ENCODE measurements around the gene PKN1.

PKN1 gene

GRCh38 chr19:14479309-14479974 lies 46.3 kb downstream of the PKN1 start:
- DNase-seq (ENCODE audit: insufficient read length, low spot score) (no peak), FAIRE-seq (no peak)
- no peak for TF ChIP-seq TAF1 (IDR thresholded peaks at IDR 0.05; ENCODE audit: low read depth, low read length)
- no peak for TF ChIP-seq POLR2A (IDR thresholded peaks at IDR 0.05; ENCODE audit: low read depth, low read length)
- TF ChIP-seq POU2F2 (IDR thresholded peaks at IDR 0.05; ENCODE audit: low read depth, low read length) = no peak
- no peak for TF ChIP-seq PAX5 (IDR thresholded peaks at IDR 0.05; ENCODE audit: insufficient read depth, low read length, severe bottlenecking)
- no peak for TF ChIP-seq POLR2AphosphoS5 (IDR thresholded peaks at IDR 0.05; ENCODE audit: low read depth, low read length)
- TF ChIP-seq SPI1 (IDR thresholded peaks at IDR 0.05; ENCODE audit: low read depth, low read length) = no peak

GRCh38 chr19:14479975-14480699 lies 47.0 kb downstream of the PKN1 start:
- peak; percentile 83 for FAIRE-seq
- no peak for TF ChIP-seq POLR2AphosphoS5 (IDR thresholded peaks at IDR 0.05; ENCODE audit: low read depth, low read length)
- no peak for TF ChIP-seq POU2F2 (IDR thresholded peaks at IDR 0.05; ENCODE audit: low read depth, low read length)
- TF ChIP-seq PAX5 (IDR thresholded peaks at IDR 0.05; ENCODE audit: insufficient read depth, low read length, severe bottlenecking) = no peak
- TF ChIP-seq POLR2A (IDR thresholded peaks at IDR 0.05; ENCODE audit: low read depth, low read length) = no peak
- no peak for TF ChIP-seq SPI1 (IDR thresholded peaks at IDR 0.05; ENCODE audit: low read depth, low read length)
- no peak for TF ChIP-seq TAF1 (IDR thresholded peaks at IDR 0.05; ENCODE audit: low read depth, low read length)
- peak; percentile 91 for DNase-seq (ENCODE audit: insufficient read length, low spot score)

- TF ChIP-seq SPI1 (IDR thresholded peaks at IDR 0.05; ENCODE audit: low read depth, low read length) (no peak), TAF1 (IDR thresholded peaks at IDR 0.05; ENCODE audit: low read depth, low read length) (no peak), PAX5 (IDR thresholded peaks at IDR 0.05; ENCODE audit: insufficient read depth, low read length, severe bottlenecking) (no peak), POU2F2 (IDR thresholded peaks at IDR 0.05; ENCODE audit: low read depth, low read length) (no peak), POLR2A (IDR thresholded peaks at IDR 0.05; ENCODE audit: low read depth, low read length) (no peak), POLR2AphosphoS5 (IDR thresholded peaks at IDR 0.05; ENCODE audit: low read depth, low read length) (no peak)
- FAIRE-seq (no peak), DNase-seq (ENCODE audit: insufficient read length, low spot score) (no peak)
Measured at GRCh38 chr19:14480700-14481079, 47.6 kb downstream of the PKN1 start.

- TF ChIP-seq POLR2AphosphoS5 (IDR thresholded peaks at IDR 0.05; ENCODE audit: low read depth, low read length) (no peak), POLR2A (IDR thresholded peaks at IDR 0.05; ENCODE audit: low read depth, low read length) (no peak), PAX5 (IDR thresholded peaks at IDR 0.05; ENCODE audit: insufficient read depth, low read length, severe bottlenecking) (no peak), SPI1 (IDR thresholded peaks at IDR 0.05; ENCODE audit: low read depth, low read length) (no peak), POU2F2 (IDR thresholded peaks at IDR 0.05; ENCODE audit: low read depth, low read length) (no peak), TAF1 (IDR thresholded peaks at IDR 0.05; ENCODE audit: low read depth, low read length) (no peak)
- DNase-seq (ENCODE audit: insufficient read length, low spot score) = no peak
- FAIRE-seq = peak; percentile 55
Measured at GRCh38 chr19:14482172-14482941, 49.3 kb downstream of the PKN1 start.

- DNase-seq (ENCODE audit: insufficient read length, low spot score) = no peak
- TF ChIP-seq SPI1 (IDR thresholded peaks at IDR 0.05; ENCODE audit: low read depth, low read length) (no peak), POU2F2 (IDR thresholded peaks at IDR 0.05; ENCODE audit: low read depth, low read length) (no peak), TAF1 (IDR thresholded peaks at IDR 0.05; ENCODE audit: low read depth, low read length) (no peak), POLR2AphosphoS5 (IDR thresholded peaks at IDR 0.05; ENCODE audit: low read depth, low read length) (no peak), PAX5 (IDR thresholded peaks at IDR 0.05; ENCODE audit: insufficient read depth, low read length, severe bottlenecking) (no peak), POLR2A (IDR thresholded peaks at IDR 0.05; ENCODE audit: low read depth, low read length) (no peak)
- no peak for FAIRE-seq
Measured at GRCh38 chr19:14487370-14488125, 54.4 kb downstream of the PKN1 start.

GRCh38 chr19:14492756-14493337 lies 59.7 kb downstream of the PKN1 start:
- no peak for TF ChIP-seq SPI1 (IDR thresholded peaks at IDR 0.05; ENCODE audit: low read depth, low read length)
- TF ChIP-seq POU2F2 (IDR thresholded peaks at IDR 0.05; ENCODE audit: low read depth, low read length) = no peak
- no peak for DNase-seq (ENCODE audit: insufficient read length, low spot score)
- FAIRE-seq = no peak

GRCh38 chr19:14494411-14494810 lies 61.3 kb downstream of the PKN1 start:
- no peak for FAIRE-seq
- TF ChIP-seq PAX5 (IDR thresholded peaks at IDR 0.05; ENCODE audit: insufficient read depth, low read length, severe bottlenecking) = no peak
- TF ChIP-seq TAF1 (IDR thresholded peaks at IDR 0.05; ENCODE audit: low read depth, low read length) = no peak
- no peak for TF ChIP-seq POU2F2 (IDR thresholded peaks at IDR 0.05; ENCODE audit: low read depth, low read length)
- TF ChIP-seq POLR2AphosphoS5 (IDR thresholded peaks at IDR 0.05; ENCODE audit: low read depth, low read length) = no peak
- no peak for TF ChIP-seq POLR2A (IDR thresholded peaks at IDR 0.05; ENCODE audit: low read depth, low read length)
- DNase-seq (ENCODE audit: insufficient read length, low spot score) = no peak

GRCh38 chr19:14494910-14495671 lies 62.0 kb downstream of the PKN1 start:
- DNase-seq (ENCODE audit: insufficient read length, low spot score) = no peak
- no peak for TF ChIP-seq TAF1 (IDR thresholded peaks at IDR 0.05; ENCODE audit: low read depth, low read length)
- no peak for TF ChIP-seq POLR2AphosphoS5 (IDR thresholded peaks at IDR 0.05; ENCODE audit: low read depth, low read length)
- TF ChIP-seq POU2F2 (IDR thresholded peaks at IDR 0.05; ENCODE audit: low read depth, low read length) = no peak
- TF ChIP-seq POLR2A (IDR thresholded peaks at IDR 0.05; ENCODE audit: low read depth, low read length) = no peak
- TF ChIP-seq PAX5 (IDR thresholded peaks at IDR 0.05; ENCODE audit: insufficient read depth, low read length, severe bottlenecking) = no peak
- TF ChIP-seq SPI1 (IDR thresholded peaks at IDR 0.05; ENCODE audit: low read depth, low read length) = no peak

More at GRCh38 chr19:14494910-14495671, 62.0 kb downstream of the PKN1 start:
- no peak for FAIRE-seq
